GM23338 (cell line): ENCODE measurements around the gene PSMD8. TPM values are rescaled to one million over a fixed set of nuclear protein-coding genes. Genes with fewer than 3 reads are reported as not detected.
"Not testable (repeated sequence)": the region's sequence is repeated elsewhere in the genome, so short reads cannot be mapped to it uniquely, and the experiment has no call there.

Experiments
- ATAC-seq: fragments of 200-7000 bp; cut with Tn5 transposase; 3 replicates; pipeline ENCODE4 v1.9.1; 2020
- DNase-seq: peaks from one replicate; pipeline ENCODE4 v3.0.0-alpha.2; 2015; ENCODE audit warnings: low spot score
- H2AFZ ChIP-seq: fragments of 200-600 bp; sonication (generic); 2 replicates; pipeline ENCODE4 v1.8.0; 2016; ENCODE audit warnings: antibody characterized with exemption, mild to moderate bottlenecking, moderate library complexity
- H3F3A ChIP-seq: fragments of 200-600 bp; sonication (generic); replicated peaks from 2 replicates; pipeline ENCODE4 v1.8.0; 2017; ENCODE audit warnings: antibody characterized with exemption, mixed run types, low read depth
- H3K27ac ChIP-seq: fragments of 200-600 bp; sonication (generic); 2 replicates; pipeline ENCODE4 v1.6.1; 2016; ENCODE audit warnings: low read depth
- H3K27me3 ChIP-seq: fragments of 200-600 bp; sonication (generic); 2 replicates; pipeline ENCODE4 v1.8.0; 2016; ENCODE audit warnings: mild to moderate bottlenecking, mixed run types, moderate library complexity; ENCODE audit not compliant: insufficient read depth
- H3K36me3 ChIP-seq: fragments of 200-600 bp; sonication (generic); 2 replicates; pipeline ENCODE4 v1.8.0; 2016; ENCODE audit warnings: mild to moderate bottlenecking; ENCODE audit not compliant: insufficient read depth
- H3K4me1 ChIP-seq: fragments of 200-600 bp; sonication (generic); 2 replicates; pipeline ENCODE4 v1.8.0; 2016; ENCODE audit warnings: mild to moderate bottlenecking, moderate library complexity; ENCODE audit not compliant: insufficient read depth
- H3K4me2 ChIP-seq: fragments of 200-600 bp; sonication (generic); 2 replicates; pipeline ENCODE4 v1.7.1; 2017; ENCODE audit warnings: mixed run types
- H3K4me3 ChIP-seq: fragments of 200-600 bp; sonication (generic); 2 replicates; pipeline ENCODE4 v1.6.1; 2016; ENCODE audit warnings: mixed run types
- H3K79me2 ChIP-seq: fragments of 200-600 bp; sonication (generic); replicated peaks from 2 replicates; pipeline ENCODE4 v1.8.0; 2017; ENCODE audit warnings: mild to moderate bottlenecking; ENCODE audit not compliant: insufficient read depth
- H3K9me2 ChIP-seq: fragments of 200-600 bp; sonication (generic); 2 replicates; pipeline ENCODE4 v1.8.0; 2017; ENCODE audit not compliant: insufficient read depth
- H4K20me1 ChIP-seq: fragments of 200-600 bp; sonication (generic); replicated peaks from 2 replicates; pipeline ENCODE4 v1.8.0; 2017; ENCODE audit warnings: mild to moderate bottlenecking; ENCODE audit not compliant: insufficient read depth
- H3K27ac Mint-ChIP-seq: 2 replicates; pipeline ENCODE4 v1.8.0; 2020; ENCODE audit warnings: inconsistent platforms, mild to moderate bottlenecking, moderate library complexity, mixed read lengths
- H3K27me3 Mint-ChIP-seq: 3 replicates; pipeline ENCODE4 v1.8.0; 2022; ENCODE audit warnings: low read depth, mild to moderate bottlenecking, moderate library complexity, mixed read lengths, inconsistent platforms; ENCODE audit not compliant: insufficient read depth, poor library complexity
- H3K36me3 Mint-ChIP-seq: 3 replicates; pipeline ENCODE4 v1.8.0; 2021; ENCODE audit warnings: low read depth, mild to moderate bottlenecking, inconsistent platforms, moderate library complexity, mixed read lengths
- H3K4me1 Mint-ChIP-seq: 3 replicates; pipeline ENCODE4 v1.8.0; 2020; ENCODE audit warnings: mild to moderate bottlenecking, inconsistent platforms, mixed read lengths
- H3K4me3 Mint-ChIP-seq: 3 replicates; pipeline ENCODE4 v1.8.0; 2021; ENCODE audit warnings: moderate library complexity, mild to moderate bottlenecking, inconsistent platforms, mixed read lengths
- H3K9me3 Mint-ChIP-seq: 3 replicates; pipeline ENCODE4 v1.8.0; 2020; ENCODE audit warnings: moderate library complexity, mild to moderate bottlenecking, inconsistent platforms, mixed read lengths
- EZH2phosphoT487 ChIP-seq: fragments of 200-600 bp; sonication (generic); IDR thresholded peaks from one replicate; pipeline ENCODE4 v1.8.1; 2018; ENCODE audit warnings: antibody characterized with exemption; ENCODE audit not compliant: unreplicated experiment
- POLR2AphosphoS5 ChIP-seq: IDR thresholded peaks from 2 replicates; pipeline ENCODE4 v1.6.1; 2016; ENCODE audit warnings: antibody characterized with exemption, low read depth
- ZNF114 ChIP-seq: fragments of 250-450 bp; sonication (Bioruptor Pico); IDR thresholded peaks from 2 replicates; pipeline ENCODE4 v1.5.0; 2020; ENCODE audit warnings: mild to moderate bottlenecking, moderate library complexity
- ZNF331 ChIP-seq: fragments of 250-450 bp; sonication (Bioruptor Pico); IDR thresholded peaks from 2 replicates; pipeline ENCODE4 v1.5.0; 2020; ENCODE audit warnings: low read depth, mild to moderate bottlenecking, moderate library complexity
- polyA plus RNA-seq: library from polyadenylated mRNA; unstranded; fragments of >200 nt; fragmentation: Nextera tagmentation; extraction: Ambion mirVana; gene quantifications from 2 replicates; pipeline ENCODE4 v1.2.1, GENCODE V29; 2016
- total RNA-seq: library from RNA; depleted of rRNA; stranded (reverse); fragments of >200 nt; shearing (Covaris generic); gene quantifications from 2 replicates; pipeline ENCODE4 v1.2.3, GENCODE V29; 2014
- TF ChIP-seq, protein P1 (sequence below): IDR thresholded peaks from 2 replicates; pipeline ENCODE4 v1.6.1; 2016; ENCODE audit warnings: antibody characterized with exemption
- TF ChIP-seq, protein P2 (sequence below): IDR thresholded peaks from one replicate; pipeline ENCODE4 v1.6.1; 2018; ENCODE audit warnings: antibody characterized with exemption; ENCODE audit not compliant: unreplicated experiment
- TF ChIP-seq, protein P3 (sequence below): fragments of 250-450 bp; sonication (Bioruptor Pico); IDR thresholded peaks from 2 replicates; pipeline ENCODE4 v1.5.0; 2020; ENCODE audit warnings: mild to moderate bottlenecking, moderate library complexity

PSMD8 gene
- total and polyA plus RNA-seq, 2 experiments from 2014 or later, result 129 to 241 TPM

DNA sequence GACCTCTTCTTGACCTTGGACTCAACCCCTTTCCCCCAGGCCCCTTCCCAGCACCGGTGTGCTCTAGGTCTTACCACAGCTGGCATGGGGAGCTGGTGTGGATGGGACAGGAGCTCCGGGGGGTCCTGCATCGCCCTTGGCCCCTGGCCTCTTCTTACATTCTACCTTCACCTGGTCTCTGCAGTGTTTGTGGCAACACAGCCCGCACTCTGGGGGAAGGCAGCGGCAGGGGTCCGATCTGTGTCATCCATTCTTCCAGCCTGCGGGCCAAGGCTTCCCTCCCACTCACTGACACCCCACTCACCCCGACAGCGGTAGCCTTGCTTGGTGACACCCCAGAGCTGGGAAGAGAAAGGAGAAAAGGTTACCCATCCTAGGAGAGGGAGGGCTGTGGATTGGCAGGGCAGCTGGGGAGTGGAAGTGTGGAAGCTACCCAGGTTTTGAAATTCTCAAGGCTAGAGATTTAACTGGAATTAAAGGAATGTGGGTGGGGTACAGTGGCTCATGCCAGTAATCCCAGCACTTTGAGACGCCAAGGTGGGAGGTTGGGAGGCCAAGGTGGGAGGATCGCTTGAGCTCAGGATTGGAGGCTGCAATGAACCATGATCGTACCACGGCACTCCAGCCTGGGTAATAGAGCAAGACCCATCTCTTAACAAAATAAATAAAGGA, 36.8 kb downstream of the PSMD8 start (continued):
- TF ChIP-seq, protein P1, sequence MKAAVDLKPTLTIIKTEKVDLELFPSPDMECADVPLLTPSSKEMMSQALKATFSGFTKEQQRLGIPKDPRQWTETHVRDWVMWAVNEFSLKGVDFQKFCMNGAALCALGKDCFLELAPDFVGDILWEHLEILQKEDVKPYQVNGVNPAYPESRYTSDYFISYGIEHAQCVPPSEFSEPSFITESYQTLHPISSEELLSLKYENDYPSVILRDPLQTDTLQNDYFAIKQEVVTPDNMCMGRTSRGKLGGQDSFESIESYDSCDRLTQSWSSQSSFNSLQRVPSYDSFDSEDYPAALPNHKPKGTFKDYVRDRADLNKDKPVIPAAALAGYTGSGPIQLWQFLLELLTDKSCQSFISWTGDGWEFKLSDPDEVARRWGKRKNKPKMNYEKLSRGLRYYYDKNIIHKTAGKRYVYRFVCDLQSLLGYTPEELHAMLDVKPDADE, result no peak
- no peak for TF ChIP-seq ZNF331 (CRISPR knock-in tag)
- no peak for TF ChIP-seq ZNF114 (CRISPR knock-in tag)

- H3K27ac Mint-ChIP-seq, H3K4me1 Mint-ChIP-seq, H2AFZ ChIP-seq, H3K4me1 ChIP-seq, H3K4me3 Mint-ChIP-seq, H3K4me2 ChIP-seq, H3K36me3 ChIP-seq, H3K9me3 Mint-ChIP-seq, H3F3A ChIP-seq, H3K4me3 ChIP-seq, H4K20me1 ChIP-seq, DNase-seq, H3K27me3 ChIP-seq, H3K36me3 Mint-ChIP-seq, H3K27me3 Mint-ChIP-seq, H3K79me2 ChIP-seq, H3K9me2 ChIP-seq, ATAC-seq, H3K27ac ChIP-seq: not testable (repeated sequence)
Measured at GRCh38 chr19:38411898-38412297, 37.5 kb downstream of the PSMD8 start.

- Mint-ChIP-seq H3K9me3 (no peaks in the 10 kb centered on the region), H3K4me3 (no peak overlapping the region; the same call in 2 of the 3 replicates), H3K27ac (no peak overlapping the region), H3K4me1 (peaks cover 6% of the 10 kb centered on the region), H3K36me3 (peaks cover 3% of the 10 kb centered on the region; the same call in 1 of the 3 replicates), H3K27me3 (peaks cover 10% of the 10 kb centered on the region)
- Histone ChIP-seq H4K20me1 (no peaks in the 10 kb centered on the region), H3F3A (0 out of 2 replicates have a peak, but pooled peaks cover 3% of the 10 kb centered on the region), H3K4me1 (peaks cover 5% of the 10 kb centered on the region; the same call in 1 of the 2 replicates), H3K9me2 (no peaks in the 10 kb centered on the region), H2AFZ (no peak overlapping the region), H3K4me2 (no peak overlapping the region), H3K4me3 (no peak overlapping the region), H3K79me2 (no peaks in the 10 kb centered on the region), H3K27ac (no peak overlapping the region), H3K36me3 (no peaks in the 10 kb centered on the region), H3K27me3 (no peaks in the 10 kb centered on the region)
- DNase-seq (no peak), ATAC-seq (no peak)
- TF ChIP-seq EZH2phosphoT487, result no peak
- TF ChIP-seq, protein P2, sequence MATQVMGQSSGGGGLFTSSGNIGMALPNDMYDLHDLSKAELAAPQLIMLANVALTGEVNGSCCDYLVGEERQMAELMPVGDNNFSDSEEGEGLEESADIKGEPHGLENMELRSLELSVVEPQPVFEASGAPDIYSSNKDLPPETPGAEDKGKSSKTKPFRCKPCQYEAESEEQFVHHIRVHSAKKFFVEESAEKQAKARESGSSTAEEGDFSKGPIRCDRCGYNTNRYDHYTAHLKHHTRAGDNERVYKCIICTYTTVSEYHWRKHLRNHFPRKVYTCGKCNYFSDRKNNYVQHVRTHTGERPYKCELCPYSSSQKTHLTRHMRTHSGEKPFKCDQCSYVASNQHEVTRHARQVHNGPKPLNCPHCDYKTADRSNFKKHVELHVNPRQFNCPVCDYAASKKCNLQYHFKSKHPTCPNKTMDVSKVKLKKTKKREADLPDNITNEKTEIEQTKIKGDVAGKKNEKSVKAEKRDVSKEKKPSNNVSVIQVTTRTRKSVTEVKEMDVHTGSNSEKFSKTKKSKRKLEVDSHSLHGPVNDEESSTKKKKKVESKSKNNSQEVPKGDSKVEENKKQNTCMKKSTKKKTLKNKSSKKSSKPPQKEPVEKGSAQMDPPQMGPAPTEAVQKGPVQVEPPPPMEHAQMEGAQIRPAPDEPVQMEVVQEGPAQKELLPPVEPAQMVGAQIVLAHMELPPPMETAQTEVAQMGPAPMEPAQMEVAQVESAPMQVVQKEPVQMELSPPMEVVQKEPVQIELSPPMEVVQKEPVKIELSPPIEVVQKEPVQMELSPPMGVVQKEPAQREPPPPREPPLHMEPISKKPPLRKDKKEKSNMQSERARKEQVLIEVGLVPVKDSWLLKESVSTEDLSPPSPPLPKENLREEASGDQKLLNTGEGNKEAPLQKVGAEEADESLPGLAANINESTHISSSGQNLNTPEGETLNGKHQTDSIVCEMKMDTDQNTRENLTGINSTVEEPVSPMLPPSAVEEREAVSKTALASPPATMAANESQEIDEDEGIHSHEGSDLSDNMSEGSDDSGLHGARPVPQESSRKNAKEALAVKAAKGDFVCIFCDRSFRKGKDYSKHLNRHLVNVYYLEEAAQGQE, result no peak
- TF ChIP-seq, protein P3, sequence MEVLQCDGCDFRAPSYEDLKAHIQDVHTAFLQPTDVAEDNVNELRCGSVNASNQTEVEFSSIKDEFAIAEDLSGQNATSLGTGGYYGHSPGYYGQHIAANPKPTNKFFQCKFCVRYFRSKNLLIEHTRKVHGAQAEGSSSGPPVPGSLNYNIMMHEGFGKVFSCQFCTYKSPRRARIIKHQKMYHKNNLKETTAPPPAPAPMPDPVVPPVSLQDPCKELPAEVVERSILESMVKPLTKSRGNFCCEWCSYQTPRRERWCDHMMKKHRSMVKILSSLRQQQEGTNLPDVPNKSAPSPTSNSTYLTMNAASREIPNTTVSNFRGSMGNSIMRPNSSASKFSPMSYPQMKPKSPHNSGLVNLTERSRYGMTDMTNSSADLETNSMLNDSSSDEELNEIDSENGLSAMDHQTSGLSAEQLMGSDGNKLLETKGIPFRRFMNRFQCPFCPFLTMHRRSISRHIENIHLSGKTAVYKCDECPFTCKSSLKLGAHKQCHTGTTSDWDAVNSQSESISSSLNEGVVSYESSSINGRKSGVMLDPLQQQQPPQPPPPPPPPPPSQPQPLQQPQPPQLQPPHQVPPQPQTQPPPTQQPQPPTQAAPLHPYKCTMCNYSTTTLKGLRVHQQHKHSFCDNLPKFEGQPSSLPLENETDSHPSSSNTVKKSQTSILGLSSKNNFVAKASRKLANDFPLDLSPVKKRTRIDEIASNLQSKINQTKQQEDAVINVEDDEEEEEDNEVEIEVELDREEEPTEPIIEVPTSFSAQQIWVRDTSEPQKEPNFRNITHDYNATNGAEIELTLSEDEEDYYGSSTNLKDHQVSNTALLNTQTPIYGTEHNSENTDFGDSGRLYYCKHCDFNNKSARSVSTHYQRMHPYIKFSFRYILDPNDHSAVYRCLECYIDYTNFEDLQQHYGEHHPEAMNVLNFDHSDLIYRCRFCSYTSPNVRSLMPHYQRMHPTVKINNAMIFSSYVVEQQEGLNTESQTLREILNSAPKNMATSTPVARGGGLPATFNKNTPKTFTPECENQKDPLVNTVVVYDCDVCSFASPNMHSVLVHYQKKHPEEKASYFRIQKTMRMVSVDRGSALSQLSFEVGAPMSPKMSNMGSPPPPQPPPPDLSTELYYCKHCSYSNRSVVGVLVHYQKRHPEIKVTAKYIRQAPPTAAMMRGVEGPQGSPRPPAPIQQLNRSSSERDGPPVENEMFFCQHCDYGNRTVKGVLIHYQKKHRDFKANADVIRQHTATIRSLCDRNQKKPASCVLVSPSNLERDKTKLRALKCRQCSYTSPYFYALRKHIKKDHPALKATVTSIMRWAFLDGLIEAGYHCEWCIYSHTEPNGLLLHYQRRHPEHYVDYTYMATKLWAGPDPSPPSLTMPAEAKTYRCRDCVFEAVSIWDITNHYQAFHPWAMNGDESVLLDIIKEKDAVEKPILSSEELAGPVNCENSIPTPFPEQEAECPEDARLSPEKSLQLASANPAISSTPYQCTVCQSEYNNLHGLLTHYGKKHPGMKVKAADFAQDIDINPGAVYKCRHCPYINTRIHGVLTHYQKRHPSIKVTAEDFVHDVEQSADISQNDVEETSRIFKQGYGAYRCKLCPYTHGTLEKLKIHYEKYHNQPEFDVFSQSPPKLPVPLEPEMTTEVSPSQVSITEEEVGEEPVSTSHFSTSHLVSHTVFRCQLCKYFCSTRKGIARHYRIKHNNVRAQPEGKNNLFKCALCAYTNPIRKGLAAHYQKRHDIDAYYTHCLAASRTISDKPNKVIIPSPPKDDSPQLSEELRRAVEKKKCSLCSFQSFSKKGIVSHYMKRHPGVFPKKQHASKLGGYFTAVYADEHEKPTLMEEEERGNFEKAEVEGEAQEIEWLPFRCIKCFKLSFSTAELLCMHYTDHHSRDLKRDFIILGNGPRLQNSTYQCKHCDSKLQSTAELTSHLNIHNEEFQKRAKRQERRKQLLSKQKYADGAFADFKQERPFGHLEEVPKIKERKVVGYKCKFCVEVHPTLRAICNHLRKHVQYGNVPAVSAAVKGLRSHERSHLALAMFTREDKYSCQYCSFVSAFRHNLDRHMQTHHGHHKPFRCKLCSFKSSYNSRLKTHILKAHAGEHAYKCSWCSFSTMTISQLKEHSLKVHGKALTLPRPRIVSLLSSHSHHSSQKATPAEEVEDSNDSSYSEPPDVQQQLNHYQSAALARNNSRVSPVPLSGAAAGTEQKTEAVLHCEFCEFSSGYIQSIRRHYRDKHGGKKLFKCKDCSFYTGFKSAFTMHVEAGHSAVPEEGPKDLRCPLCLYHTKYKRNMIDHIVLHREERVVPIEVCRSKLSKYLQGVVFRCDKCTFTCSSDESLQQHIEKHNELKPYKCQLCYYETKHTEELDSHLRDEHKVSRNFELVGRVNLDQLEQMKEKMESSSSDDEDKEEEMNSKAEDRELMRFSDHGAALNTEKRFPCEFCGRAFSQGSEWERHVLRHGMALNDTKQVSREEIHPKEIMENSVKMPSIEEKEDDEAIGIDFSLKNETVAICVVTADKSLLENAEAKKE (CRISPR knock-in tag), result no peak
- no peak for TF ChIP-seq POLR2AphosphoS5
- TF ChIP-seq, protein P1, result no peak
Measured at GRCh38 chr19:38412491-38412890, 38.1 kb downstream of the PSMD8 start.
